K562 (cell line): ENCODE measurements around the gene RNF168. TPM values are rescaled to one million over a fixed set of nuclear protein-coding genes. Genes with fewer than 3 reads are reported as not detected.

Source experiments
- BACH1 ChIP-seq: fragments of 200-800 bp; sonication (Bioruptor generic); IDR thresholded peaks from 2 replicates; pipeline ENCODE4 v1.6.1; 2016; ENCODE audit warnings: missing genetic modification characterization, missing compliant biosample characterization
- CXXC5 ChIP-seq: fragments of 250-450 bp; sonication (Bioruptor Pico); IDR thresholded peaks from 2 replicates; pipeline ENCODE4 v1.8.0; 2022; ENCODE audit warnings: inconsistent platforms, mild to moderate bottlenecking, moderate library complexity
- DPF2 ChIP-seq: fragments of 450-650 bp; IDR thresholded peaks from 2 replicates; pipeline ENCODE4 v1.6.1; 2016
- EP400 ChIP-seq: fragments of 450-650 bp; IDR thresholded peaks from 2 replicates; pipeline ENCODE4 v1.6.1; 2017; ENCODE audit warnings: antibody characterized with exemption, mild to moderate bottlenecking, moderate library complexity
- FOXK2 ChIP-seq, 2 experiments: fragments of 450-650 bp; IDR thresholded peaks in 1 of 2; conservative IDR thresholded peaks in 1 of 2; 2 replicates each; pipeline ENCODE4 v1.6.1; 2016; ENCODE audit warnings: low read depth in 2 of 2, mild to moderate bottlenecking in 1 of 2
- HMGN3 ChIP-seq: IDR thresholded peaks from 2 replicates; pipeline ENCODE4 v1.6.1; 2011; ENCODE audit warnings: borderline replicate concordance, low read depth, mild to moderate bottlenecking, mixed read lengths, low read length; ENCODE audit not compliant: insufficient read length; ENCODE audit errors: extremely low read depth
- NFE2 ChIP-seq: IDR thresholded peaks from 2 replicates; pipeline ENCODE4 v1.6.1; 2014; ENCODE audit warnings: antibody characterized with exemption, low read depth
- PTBP1 ChIP-seq: fragments of 200-400 bp; formaldehyde crosslinking; IDR thresholded peaks from 2 replicates; pipeline ENCODE4 v1.6.1; 2017; ENCODE audit warnings: low read depth, low read length
- RUNX1 ChIP-seq: sonication (generic); IDR thresholded peaks from 2 replicates; pipeline ENCODE4 v1.6.1; 2016; ENCODE audit warnings: antibody characterized with exemption, low read depth
- SRF ChIP-seq, 2 experiments: fragments of 250-450, 450-650 bp in 1 of 2; sonication (Bioruptor Pico) in 1 of 2; sonication (generic) in 1 of 2; formaldehyde crosslinking; IDR thresholded peaks; 2 replicates each; pipeline versions ENCODE4 v1.5.0 to v1.5.1; 2020 to 2022; ENCODE audit warnings: mild to moderate bottlenecking in 1 of 2, missing genetic modification reagents in 1 of 2
- ZEB2 ChIP-seq: fragments of 450-650 bp; IDR thresholded peaks from 2 replicates; pipeline ENCODE4 v1.6.1; 2016
- ZNF589 ChIP-seq: fragments of 200-800 bp; sonication (Bioruptor generic); IDR thresholded peaks from 2 replicates; pipeline ENCODE4 v1.6.1; 2016; ENCODE audit warnings: low read depth, missing genetic modification characterization, missing compliant biosample characterization
- polyA plus RNA-seq, 8 experiments: library from polyadenylated mRNA; depleted of rRNA in 4 of 8; stranded (reverse) in 5 of 8; unstranded in 3 of 8; fragments of >200 nt; fragmentation: Nextera tagmentation in 2 of 8; fragmentation: Illumina TruSeq in 1 of 8; extraction: Ambion mirVana in 2 of 8; extraction: Trizol in 1 of 8; gene quantifications; 2 replicates each; pipeline versions ENCODE4 v1.2.1 to v1.2.3, GENCODE V29; 2011 to 2014; ENCODE audit warnings: inconsistent platforms in 1 of 8, missing spikeins in 1 of 8
- total RNA-seq, 7 experiments: library from RNA; depleted of rRNA in 6 of 7; stranded (reverse); fragments of >200 nt in 6 of 7; fragmentation: Illumina TruSeq in 2 of 7; extraction: Trizol in 2 of 7; gene quantifications; 2 replicates each; pipeline versions ENCODE4 v1.2.1 to v1.2.3, GENCODE V29; 2011 to 2021; ENCODE audit warnings: low replicate concordance in 1 of 7
- TF ChIP-seq, protein P1 (sequence below): fragments of 450-650 bp; IDR thresholded peaks from 2 replicates; pipeline ENCODE4 v1.6.1; 2016; ENCODE audit warnings: low read depth
- TF ChIP-seq, protein P2 (sequence below): sonication (generic); formaldehyde crosslinking; IDR thresholded peaks from 2 replicates; pipeline ENCODE4 v1.8.0; 2023; ENCODE audit warnings: missing genetic modification reagents, mild to moderate bottlenecking, borderline replicate concordance

Gene RNF168
- total and polyA plus RNA-seq, 9 of the 15 experiments (the other 6 are each of a cell fraction or from before 2014, with no cell fraction given), result 6.0 to 32.1 (median 16.6) TPM

DNA sequence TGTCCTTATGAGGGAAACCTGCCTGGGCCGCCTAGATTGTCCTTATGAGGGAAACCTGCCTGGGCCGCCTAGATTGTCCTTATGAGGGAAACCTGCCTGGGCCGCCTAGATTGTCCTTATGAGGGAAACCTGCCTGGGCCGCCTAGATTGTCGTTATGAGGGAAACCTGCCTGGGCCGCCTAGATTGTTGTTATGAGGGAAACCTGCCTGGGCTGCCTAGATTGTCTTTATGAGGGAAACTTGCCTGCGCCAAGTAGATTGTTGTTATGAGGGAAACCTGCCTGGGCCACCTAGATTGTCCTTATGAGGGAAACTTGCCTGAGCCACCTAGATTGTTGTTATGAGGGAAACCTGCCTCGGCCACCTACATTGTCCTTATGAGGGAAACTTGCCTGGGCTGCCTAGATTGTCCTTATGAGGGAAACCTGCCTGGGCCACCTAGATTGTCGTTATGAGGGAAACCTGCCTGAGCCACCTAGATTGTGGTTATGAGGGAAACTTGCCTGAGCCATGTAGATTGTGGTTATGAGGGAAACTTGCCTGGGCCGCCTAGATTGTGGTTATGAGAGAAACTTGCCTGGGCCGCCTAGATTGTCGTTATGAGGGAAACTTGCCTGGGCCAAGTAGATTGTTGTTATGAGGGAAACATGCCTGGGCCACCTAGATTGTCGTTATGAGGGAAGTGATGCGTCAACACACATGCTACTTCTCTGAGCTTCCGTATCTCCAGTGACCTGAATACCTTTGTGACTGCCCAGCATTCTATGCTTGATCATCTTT is 8.3 kb upstream of the RNF168 start (continued):
- TF ChIP-seq SRF (CRISPR knock-in tag; IDR thresholded peaks at IDR 0.05) (peak in 1 of 2 experiments; percentile 69; a peak in 2 of 4 replicates), NFE2 (peak; percentile 70), ZEB2 (peak; percentile 52; the same call in 1 of the 2 replicates), BACH1 (tag) (peak; percentile 87), CXXC5 (peak; percentile 52; the same call in 1 of the 2 replicates), PTBP1 (peak; percentile 88; the same call in 1 of the 2 replicates), EP400 (0 out of 2 replicates have a peak, but pooled peaks have one; percentile 21), DPF2 (peak; percentile 88), RUNX1 (peak; percentile 96), FOXK2 (conservative IDR thresholded peaks at IDR 0.05 in 1 of 2, IDR thresholded peaks at IDR 0.05 in 1 of 2; ENCODE audit: low read depth in 2 of 2) (peak; percentile 69 to 73), ZNF589 (CRISPR knock-in tag) (peak; percentile 98), HMGN3 (peak; percentile 84)
- TF ChIP-seq, protein P1, sequence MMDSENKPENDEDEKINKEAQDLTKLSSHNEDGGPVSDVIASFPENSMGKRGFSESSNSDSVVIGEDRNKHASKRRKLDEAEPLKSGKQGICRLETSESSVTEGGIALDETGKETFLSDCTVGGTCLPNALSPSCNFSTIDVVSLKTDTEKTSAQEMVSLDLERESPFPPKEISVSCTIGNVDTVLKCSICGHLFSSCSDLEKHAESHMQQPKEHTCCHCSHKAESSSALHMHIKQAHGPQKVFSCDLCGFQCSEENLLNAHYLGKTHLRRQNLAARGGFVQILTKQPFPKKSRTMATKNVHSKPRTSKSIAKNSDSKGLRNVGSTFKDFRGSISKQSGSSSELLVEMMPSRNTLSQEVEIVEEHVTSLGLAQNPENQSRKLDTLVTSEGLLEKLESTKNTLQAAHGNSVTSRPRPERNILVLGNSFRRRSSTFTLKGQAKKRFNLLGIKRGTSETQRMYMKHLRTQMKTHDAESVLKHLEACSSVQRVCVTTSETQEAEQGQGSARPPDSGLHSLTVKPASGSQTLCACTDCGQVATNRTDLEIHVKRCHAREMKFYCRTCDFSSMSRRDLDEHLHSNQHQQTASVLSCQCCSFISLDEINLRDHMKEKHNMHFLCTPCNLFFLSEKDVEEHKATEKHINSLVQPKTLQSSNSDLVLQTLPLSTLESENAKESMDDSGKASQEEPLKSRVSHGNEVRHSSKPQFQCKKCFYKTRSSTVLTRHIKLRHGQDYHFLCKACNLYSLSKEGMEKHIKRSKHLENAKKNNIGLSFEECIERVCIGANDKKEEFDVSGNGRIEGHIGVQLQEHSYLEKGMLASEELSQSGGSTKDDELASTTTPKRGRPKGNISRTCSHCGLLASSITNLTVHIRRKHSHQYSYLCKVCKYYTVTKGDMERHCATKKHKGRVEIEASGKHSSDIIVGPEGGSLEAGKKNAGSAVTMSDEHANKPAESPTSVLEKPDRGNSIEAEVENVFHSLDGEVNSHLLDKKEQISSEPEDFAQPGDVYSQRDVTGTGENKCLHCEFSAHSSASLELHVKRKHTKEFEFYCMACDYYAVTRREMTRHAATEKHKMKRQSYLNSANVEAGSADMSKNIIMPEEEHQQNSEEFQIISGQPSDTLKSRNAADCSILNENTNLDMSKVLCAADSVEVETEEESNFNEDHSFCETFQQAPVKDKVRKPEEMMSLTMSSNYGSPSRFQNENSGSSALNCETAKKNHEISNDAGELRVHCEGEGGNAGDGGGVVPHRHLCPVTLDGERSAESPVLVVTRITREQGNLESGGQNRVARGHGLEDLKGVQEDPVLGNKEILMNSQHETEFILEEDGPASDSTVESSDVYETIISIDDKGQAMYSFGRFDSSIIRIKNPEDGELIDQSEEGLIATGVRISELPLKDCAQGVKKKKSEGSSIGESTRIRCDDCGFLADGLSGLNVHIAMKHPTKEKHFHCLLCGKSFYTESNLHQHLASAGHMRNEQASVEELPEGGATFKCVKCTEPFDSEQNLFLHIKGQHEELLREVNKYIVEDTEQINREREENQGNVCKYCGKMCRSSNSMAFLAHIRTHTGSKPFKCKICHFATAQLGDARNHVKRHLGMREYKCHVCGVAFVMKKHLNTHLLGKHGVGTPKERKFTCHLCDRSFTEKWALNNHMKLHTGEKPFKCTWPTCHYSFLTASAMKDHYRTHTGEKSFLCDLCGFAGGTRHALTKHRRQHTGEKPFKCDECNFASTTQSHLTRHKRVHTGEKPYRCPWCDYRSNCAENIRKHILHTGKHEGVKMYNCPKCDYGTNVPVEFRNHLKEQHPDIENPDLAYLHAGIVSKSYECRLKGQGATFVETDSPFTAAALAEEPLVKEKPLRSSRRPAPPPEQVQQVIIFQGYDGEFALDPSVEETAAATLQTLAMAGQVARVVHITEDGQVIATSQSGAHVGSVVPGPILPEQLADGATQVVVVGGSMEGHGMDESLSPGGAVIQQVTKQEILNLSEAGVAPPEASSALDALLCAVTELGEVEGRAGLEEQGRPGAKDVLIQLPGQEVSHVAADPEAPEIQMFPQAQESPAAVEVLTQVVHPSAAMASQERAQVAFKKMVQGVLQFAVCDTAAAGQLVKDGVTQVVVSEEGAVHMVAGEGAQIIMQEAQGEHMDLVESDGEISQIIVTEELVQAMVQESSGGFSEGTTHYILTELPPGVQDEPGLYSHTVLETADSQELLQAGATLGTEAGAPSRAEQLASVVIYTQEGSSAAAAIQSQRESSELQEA, result peak; percentile 83
- TF ChIP-seq, protein P2, sequence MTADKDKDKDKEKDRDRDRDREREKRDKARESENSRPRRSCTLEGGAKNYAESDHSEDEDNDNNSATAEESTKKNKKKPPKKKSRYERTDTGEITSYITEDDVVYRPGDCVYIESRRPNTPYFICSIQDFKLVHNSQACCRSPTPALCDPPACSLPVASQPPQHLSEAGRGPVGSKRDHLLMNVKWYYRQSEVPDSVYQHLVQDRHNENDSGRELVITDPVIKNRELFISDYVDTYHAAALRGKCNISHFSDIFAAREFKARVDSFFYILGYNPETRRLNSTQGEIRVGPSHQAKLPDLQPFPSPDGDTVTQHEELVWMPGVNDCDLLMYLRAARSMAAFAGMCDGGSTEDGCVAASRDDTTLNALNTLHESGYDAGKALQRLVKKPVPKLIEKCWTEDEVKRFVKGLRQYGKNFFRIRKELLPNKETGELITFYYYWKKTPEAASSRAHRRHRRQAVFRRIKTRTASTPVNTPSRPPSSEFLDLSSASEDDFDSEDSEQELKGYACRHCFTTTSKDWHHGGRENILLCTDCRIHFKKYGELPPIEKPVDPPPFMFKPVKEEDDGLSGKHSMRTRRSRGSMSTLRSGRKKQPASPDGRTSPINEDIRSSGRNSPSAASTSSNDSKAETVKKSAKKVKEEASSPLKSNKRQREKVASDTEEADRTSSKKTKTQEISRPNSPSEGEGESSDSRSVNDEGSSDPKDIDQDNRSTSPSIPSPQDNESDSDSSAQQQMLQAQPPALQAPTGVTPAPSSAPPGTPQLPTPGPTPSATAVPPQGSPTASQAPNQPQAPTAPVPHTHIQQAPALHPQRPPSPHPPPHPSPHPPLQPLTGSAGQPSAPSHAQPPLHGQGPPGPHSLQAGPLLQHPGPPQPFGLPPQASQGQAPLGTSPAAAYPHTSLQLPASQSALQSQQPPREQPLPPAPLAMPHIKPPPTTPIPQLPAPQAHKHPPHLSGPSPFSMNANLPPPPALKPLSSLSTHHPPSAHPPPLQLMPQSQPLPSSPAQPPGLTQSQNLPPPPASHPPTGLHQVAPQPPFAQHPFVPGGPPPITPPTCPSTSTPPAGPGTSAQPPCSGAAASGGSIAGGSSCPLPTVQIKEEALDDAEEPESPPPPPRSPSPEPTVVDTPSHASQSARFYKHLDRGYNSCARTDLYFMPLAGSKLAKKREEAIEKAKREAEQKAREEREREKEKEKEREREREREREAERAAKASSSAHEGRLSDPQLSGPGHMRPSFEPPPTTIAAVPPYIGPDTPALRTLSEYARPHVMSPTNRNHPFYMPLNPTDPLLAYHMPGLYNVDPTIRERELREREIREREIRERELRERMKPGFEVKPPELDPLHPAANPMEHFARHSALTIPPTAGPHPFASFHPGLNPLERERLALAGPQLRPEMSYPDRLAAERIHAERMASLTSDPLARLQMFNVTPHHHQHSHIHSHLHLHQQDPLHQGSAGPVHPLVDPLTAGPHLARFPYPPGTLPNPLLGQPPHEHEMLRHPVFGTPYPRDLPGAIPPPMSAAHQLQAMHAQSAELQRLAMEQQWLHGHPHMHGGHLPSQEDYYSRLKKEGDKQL (CRISPR knock-in tag), result 0 out of 2 replicates have a peak, but pooled peaks have one; percentile 67
